GM19035 (cell line): Measurements from ENCODE around the gene RUBCNL.

Experiments
- ATAC-seq: cut with Tn5 transposase; IDR thresholded peaks from one replicate; pipeline ENCODE4 v1.9.1; 2021; ENCODE audit not compliant: unreplicated experiment

The RUBCNL gene

DNA sequence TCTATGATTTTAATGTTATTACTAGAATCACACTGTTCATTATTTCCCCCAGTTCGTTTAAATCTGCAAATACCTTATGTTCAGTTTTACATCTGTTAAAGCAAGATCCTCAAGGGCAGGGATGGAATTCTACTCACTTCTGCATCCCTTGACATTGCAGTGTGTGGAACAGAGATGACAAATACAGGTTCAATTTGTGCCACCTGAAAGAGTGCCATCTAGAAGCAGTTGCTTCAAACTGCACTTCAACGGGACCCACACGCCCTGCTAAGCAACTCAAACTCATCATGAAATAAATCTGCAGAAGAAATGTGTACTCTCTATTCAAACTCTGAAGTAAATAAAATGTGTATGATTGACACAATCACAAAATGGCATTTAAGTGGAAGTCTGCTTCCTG is 44.5 kb downstream of the RUBCNL start:
- ATAC-seq = no peak

DNA sequence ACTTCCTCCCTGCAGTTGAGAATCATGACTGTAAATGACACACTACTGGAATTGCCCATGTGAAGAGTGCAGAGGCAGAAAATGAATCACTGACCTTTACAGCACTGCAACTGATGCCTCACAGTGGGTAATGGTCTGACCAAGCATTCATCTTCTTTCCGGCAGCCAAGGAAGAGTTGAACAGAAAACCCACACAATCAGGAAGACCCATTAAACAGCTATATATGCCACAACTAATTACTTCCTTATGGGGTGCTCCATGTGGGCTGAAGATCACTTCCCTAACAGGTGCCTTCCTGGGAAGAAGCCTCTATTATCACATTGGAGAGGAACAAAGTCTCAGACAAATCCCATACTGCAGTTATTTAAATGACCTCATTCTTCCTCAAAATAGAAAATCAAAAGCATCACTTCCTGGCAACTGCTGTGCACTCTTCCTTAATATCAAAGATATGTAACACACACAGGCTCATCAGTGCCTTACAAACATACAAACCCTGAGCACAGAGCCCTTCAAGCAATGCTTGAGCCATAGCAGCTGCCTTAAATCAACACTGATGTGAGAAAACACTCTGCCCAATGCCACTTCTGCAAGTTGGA is 45.8 kb downstream of the RUBCNL start:
- no peak for ATAC-seq

DNA sequence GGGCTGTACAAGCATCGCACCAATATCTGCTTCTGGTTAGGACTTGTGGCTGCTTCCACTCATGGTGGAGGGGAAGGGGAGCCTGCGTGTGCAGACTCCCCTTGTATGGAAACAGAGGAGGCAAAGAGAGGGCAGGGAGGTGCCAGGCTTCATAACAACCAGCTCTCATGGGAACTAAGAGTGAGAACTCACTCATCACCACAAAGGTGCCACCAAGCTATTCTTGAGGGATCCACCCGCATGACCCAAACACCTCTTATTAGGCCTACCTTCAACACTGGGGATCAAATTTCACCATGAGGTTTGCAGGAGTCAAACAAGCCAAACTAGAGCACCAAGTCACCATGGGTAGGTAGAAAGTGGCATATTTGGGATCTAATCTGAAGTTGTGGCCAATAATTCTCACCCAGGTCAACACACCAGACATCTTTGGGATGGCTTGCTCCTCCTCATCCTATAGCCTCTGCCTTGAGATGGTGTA is 46.4 kb downstream of the RUBCNL start:
- no peak for ATAC-seq

DNA sequence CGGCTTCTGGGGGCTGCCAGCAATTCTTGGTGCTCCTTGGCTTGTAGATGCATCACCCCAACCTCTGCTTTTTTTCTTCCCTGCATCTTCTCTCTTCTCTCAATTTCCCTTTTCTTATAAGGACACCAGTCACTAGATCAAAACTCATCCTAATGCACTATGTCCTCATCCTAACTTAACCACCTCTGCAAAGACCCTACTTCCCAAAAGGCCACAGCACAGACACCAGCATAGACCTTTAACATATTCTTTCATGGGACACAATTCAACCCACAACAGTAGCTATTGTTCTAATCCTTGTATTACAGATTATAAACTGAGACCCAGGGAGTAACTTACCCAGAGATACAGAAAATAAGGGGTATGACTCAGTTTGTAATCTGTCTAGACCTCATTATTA is 47.0 kb downstream of the RUBCNL start:
- ATAC-seq = no peak

DNA sequence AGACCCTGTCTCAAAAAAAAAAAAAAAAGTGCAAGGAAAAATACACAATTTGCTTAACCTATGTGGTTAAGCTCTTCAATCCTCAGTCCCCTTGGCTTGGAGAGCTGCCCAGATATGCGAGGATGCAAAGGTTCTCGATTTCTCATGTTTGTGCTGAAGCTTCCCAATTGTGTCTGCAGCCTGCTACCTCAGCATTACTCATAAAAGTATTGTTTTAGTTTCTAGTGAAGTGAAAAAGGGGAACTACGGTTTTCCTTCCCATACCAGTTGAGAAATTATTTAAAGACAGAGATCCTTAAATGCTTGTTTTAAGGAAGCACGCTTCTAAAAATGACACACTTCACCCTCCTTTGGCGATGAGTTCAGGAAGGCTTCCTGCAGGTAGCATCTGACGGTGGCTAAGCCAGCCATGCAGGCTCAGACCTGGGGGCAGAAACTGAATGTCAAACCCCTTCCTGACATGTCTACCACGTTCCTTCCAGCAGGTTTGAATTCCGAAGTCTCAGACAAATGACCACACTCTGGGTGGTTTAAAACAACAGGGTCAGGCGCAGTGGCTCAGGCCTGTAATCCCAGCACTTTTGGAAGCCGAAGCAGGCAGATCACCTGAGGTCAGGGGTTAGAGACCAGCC is 47.9 kb downstream of the RUBCNL start:
- ATAC-seq = no peak

DNA sequence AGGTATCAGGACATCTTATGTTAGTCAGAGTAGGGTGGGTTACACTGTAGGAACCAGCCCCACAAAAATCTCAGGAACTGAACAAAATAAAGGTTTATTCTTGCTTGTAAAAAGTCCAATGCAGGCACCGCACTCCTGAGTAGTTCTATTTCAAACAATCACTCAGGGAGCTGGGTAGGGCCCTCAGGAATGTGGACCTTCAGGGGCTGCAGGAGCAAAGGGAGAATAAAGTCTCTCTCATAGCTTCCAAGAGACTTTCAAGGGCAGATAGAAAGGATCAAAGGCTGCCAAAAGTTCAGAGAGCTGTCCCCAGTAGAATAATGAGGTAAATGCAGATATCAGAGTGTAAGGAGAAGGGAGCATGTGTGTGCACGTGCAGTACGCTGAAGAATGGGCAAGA is 49.4 kb downstream of the RUBCNL start:
- ATAC-seq = no peak

DNA sequence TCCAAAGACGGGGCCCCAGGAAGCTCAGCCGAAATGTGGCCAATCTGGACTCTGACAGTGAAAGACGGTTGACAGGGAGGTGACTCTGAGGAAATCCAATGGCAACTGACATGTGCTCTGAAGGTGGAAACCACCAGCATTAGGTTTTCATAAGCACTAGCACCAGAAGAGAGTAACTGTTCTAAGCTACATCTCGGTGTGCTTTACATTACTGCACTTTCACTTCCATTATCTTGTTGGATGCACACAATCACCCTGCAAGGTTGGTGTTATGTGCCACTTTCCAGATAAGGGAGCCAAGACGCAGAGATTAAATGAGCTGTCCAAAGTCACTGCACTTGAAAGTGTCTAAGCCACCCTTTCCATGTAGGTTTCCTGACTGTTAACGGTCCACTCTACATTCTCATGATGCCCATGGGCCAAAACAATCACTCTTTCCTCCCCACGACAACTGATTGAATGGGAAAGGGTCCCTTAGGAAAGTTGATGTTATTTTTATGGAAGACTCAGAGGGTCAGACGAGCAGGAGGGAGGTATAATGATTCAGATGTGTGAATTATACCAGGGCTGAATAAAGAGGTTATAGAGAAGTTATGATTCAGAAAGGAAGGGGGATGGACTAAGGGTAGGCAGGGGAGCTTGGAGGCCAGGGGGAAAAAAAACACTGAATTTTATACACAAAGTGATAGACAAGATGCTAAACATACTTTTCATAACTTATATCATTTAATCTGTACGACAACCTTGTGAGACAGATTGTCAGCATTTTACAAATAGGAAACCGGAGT is 52.8 kb downstream of the RUBCNL start:
- no peak for ATAC-seq

DNA sequence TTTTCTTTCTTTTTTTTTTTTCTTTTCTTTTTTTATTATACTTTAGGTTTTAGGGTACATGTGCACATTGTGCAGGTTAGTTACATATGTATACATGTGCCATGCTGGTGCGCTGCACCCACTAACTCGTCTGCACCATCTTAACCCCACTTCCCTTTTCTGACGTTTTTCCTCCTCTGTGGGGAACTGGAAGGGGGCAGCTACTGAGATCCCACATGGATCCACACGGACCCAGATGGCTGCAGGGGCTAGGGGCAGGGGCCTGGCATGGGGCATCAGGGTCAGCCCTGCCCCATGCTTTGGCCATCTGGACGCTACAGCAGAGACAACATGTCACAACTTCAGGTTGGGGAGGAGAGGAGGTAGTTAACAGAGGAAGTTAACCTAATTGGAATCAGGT is 54.3 kb downstream of the RUBCNL start:
- ATAC-seq = no peak

DNA sequence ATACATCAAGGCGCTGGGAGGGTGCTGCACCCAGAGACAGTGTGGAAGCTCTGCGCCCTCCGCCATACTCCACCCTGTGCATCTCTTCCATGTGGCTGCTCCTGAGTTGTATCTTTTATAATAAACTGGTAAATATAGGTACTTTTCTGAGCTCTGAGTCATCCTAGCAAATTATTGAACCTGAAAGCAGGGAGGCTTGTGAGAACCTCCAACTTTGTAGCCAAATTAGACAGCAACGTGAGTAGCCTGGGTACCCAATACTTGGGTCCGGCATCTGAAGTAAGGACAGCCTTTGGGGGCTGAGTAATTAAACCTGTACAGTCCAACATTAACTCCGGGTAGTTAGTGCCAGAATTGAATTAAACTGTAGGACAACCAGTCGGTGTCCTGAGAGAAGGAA is 57.4 kb downstream of the RUBCNL start:
- no peak for ATAC-seq

DNA sequence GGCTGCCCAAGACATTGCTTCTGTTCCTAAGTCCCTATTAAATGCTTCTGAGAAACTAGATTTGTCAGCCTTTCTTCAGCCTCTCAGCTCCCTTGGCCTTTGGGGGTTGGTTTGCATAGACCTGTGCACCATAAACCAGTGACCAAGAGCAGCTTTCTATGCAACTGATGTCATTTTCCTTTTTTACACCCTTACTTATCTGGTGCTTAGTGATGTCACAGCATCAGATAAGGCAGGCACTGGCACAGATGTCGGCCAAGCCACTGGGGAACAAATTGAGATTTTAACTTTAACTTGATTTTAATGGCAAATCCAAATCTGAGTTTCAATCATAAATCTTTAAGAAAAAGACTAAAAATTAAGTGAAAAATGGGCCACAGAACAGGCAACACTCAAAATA is 59.8 kb downstream of the RUBCNL start:
- ATAC-seq = no peak

DNA sequence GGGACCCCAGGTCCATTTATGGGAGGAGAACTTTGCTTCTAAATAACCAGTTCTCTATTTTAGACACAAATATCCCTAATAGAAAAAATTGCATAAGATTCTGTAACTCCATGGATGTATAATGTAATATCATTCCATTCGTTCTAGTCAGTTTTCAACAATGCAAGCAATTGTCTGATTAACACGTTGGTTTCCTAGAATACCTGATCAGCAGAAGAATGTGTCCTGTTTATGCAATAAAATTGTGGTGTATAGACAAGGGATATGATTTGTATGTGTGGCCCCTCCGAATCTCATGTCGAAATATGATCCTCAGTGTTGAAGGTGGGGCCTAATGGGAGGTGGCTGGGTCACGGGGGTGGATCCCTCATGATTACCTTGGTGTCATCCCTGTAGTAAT is 62.1 kb downstream of the RUBCNL start:
- no peak for ATAC-seq

DNA sequence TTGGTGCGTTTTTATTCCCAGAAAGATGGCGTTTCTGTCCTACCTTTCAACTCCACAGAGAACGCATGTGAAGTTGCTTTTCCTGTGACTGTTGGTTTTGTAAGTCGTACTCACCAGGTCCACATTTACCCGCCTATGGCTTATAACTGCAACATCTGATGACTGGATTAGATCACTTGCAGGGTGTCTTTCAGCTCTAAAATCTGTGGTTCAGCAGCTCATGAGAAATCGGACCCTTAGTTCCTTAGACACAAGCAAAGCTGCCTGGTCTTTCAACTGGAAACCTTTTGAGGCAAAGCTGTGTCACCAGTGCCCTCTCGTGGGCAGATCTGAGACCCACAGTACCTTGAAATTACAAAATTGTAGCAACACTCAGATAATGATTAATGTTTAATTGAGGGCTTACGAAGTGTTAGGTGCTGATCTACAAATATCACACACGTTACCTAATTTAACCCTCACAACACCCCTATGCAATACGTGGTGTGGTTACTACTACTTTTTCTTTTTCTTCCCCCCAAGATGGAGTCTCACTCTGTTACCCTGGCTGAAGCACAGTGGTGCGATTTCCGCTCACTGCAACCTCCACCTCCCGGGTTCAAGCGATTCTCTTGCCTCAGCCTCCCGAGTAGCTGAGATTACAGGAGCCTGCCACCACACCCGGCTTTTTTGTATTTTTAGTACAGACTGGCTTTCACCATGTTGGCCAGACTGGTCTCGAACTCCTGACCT is 65.4 kb downstream of the RUBCNL start:
- no peak for ATAC-seq

DNA sequence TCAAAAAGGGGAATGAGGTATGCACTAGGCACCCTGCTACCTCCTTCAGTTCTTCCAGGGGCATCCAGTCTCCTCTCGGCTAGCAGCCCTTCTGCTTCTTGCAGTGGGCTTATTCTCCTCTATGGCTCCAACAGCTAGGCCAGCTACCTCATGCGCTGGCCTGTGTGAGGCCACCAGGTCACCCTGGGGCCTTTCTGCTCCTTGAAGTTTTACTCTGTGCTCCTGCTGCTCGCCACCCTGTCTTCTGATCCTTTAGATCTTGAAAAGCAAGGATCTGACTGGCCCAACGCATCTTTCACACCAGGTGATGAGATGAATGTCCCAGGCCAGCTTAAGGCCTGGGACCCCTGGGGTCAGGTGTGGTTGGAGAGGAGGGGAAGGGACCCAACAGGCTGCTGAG is 66.2 kb downstream of the RUBCNL start:
- no peak for ATAC-seq

DNA sequence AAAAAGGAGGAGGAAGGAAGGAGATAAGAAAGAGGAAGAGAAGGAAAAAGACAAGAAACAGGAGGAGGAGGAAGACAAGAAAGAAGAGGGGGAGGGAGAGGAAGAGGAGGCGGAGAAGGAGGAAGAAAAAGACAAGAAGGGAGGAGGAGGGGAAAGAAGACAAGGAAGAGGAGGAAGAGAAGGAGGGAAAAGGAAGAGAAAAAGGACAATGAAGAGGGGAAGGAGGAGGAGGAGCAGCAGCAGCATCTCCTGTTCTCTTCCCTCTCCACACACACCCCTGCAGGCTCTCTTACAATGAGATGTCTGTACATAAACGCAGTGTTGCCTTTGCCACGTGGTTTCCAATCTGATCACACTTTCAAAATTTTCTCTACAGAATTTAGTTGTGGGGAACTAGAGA is 66.6 kb downstream of the RUBCNL start:
- ATAC-seq = no peak

DNA sequence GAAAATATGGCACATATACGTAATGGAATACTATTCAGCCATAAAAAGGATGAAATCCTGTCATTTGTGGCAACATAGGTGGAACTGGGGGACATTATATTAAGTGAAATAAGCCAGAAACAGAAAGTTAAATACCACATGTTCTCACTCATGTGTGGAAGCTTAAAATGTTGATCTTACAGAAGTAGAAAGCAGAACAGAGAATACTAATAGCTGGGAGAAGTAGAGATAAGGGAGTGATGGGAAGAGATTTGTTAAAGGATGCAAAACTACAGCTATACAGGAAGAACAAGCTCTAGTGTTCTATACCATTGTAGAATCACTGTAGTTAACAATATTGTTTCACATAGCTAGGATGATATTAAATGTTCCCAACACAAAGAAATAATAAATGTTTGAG is 68.1 kb downstream of the RUBCNL start:
- ATAC-seq = no peak

DNA sequence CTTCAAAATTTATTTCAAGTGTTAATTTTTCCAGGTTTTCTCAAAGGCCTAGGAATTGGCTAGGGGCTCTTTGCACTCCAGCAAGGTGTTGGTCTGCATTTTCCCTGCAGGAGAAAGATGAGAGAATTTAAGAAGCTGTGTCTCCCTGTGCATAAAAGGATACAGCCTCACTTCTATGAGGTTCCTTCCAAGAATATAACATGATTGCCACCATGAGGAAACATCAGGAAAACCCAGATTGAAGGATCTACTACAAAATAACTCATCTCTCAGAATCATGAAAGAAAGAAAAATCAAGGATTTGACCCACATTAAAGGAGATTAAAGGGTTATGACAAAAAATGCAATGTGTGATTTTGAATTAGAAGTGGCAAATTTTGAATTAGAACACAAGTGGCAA is 69.9 kb downstream of the RUBCNL start:
- ATAC-seq = no peak

DNA sequence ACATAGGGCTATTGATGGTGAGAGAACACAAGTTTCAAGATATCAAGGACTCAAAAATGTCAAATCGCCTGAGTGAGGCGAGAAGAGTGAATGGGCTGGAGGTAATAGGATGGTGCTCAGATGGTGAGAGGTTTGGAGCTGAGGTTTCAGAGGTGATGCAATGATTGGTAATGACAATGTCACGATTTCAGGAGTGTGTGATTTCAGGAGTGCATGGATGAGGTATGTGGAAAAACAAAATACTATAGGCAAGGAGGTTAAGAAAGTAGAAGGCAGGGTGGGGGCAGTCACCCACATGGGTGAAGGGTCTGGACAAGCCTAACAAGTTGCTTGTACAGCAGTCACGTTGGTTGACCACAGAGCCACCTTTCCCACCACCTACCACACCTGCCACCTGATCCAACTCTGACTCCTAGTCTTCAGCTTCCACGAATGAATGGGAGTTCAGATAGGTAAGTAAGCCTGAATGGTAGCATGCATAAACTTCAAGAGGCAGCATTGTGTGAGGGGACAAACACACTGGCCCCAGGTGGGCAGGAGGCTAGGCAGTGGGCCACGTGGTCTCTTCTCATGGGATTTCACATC is 71.5 kb downstream of the RUBCNL start:
- ATAC-seq = no peak

DNA sequence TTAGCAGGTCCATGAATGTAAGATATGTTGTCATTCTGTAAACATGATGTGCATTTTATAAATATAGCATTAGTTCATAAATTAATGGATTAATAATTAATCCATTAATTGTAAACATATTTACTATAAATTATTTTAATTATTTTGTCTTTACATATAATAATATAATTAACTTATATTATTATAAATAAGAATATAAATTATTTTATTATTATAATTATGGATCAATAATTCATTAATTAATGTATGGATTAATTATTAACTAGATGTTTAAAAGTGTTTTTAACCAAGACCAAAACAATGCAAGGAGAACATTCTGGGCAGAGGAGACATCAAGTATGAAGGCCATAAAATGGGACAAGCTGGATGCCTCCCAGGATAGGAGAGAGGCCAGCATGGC is 72.0 kb downstream of the RUBCNL start:
- ATAC-seq = no peak

DNA sequence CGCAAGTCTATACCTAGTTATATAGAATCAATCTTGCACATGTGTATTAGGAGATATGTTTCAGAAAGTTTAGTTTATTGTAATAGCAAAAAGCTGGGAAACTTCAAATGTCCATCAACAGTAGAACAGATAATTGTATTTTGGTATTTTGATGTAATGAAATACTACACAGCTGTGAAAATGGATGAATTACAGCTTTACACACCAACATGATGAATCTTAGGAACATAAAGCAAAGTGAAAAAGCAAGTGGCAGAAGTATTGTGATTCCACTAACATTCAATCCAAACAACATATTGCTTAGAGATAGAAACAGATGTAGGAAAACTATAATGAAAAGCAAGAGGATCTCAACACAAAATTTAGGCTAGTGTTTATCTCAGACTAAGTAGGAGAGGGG is 72.5 kb downstream of the RUBCNL start:
- no peak for ATAC-seq

DNA sequence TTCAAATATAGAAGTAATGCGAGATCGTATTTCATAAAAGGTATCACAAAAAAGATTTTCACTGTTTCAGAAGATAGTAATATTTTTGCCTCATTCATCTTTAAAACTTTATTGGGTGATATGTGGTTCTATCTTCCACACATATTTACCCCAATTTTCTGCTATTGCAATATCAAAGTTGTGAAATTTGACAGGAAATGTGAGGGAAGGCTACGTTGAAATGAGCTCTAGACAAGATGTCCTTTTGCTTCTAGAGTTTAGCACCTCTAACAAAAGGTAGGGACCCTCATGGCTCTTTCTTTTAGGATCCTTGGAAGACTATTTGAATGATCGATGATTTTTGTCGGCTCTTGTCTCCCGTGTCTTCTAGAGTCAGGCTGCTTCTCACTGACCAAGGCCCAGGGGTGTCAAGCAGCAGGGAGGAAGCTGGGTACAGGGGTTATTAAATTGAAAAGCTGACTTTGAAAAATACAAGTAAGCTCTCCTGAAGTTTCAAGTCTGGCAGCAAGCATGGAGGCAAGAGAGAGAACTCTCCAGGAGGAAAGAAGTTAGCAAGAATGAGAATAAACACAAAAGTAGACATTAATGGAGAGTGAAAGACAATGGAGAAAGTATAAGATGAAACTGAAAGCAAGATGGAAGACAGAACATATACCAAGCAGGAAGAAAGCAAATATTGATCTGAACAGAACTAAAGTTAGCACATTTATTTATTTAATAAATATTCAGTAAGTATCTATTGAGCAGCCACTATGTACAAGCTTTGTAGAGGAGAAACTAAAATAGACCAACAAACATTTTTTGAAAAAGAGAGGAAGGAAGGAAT is 73.4 kb downstream of the RUBCNL start:
- no peak for ATAC-seq
